GM19240 (cell line): ENCODE results near the gene FSTL5.
"Not testable (repeated sequence)": the region's sequence is repeated elsewhere in the genome, so short reads cannot be mapped to it uniquely, and the experiment has no call there.

Experiments
- DNase-seq: peaks from one replicate; pipeline ENCODE4 v3.0.0; 2011; ENCODE audit warnings: low spot score; ENCODE audit not compliant: insufficient read length

The FSTL5 gene

GRCh38 chr4:162163892-162164759, at the start of gene FSTL5:
Gene FSTL5, minus strand, starts transcription at chr4:162164000. Its CDS starts 52,604 bp downstream, at chr4:162111396.
- DNase-seq, result peak; percentile 1

- DNase-seq, result no peak
Measured at GRCh38 chr4:162209706-162210105, 45.9 kb upstream of the FSTL5 start.

- DNase-seq, result not testable (repeated sequence)
Measured at GRCh38 chr4:162203478-162203877, 39.7 kb upstream of the FSTL5 start.

GRCh38 chr4:162201673-162202072, 37.9 kb upstream of the FSTL5 start:
- DNase-seq, result no peak

GRCh38 chr4:162170509-162170908, 6.7 kb upstream of the FSTL5 start:
- DNase-seq, result no peak

GRCh38 chr4:162164906-162165510, 1.2 kb upstream of the FSTL5 start:
- DNase-seq, result no peak

- DNase-seq, result no peak
Measured at GRCh38 chr4:162162672-162163071, 1.1 kb downstream of the FSTL5 start.

- DNase-seq, result no peak
Measured at GRCh38 chr4:162157241-162157640, 6.6 kb downstream of the FSTL5 start.

GRCh38 chr4:162154862-162155540, 8.8 kb downstream of the FSTL5 start:
- no peak for DNase-seq

- no peak for DNase-seq
Measured at GRCh38 chr4:162151850-162152249, 11.9 kb downstream of the FSTL5 start.

- DNase-seq, result no peak
Measured at GRCh38 chr4:162151386-162151785, 12.4 kb downstream of the FSTL5 start.

GRCh38 chr4:162149644-162150043, 14.2 kb downstream of the FSTL5 start:
- no peak for DNase-seq

GRCh38 chr4:162140051-162140683, 23.6 kb downstream of the FSTL5 start:
- no peak for DNase-seq

- no peak for DNase-seq
Measured at GRCh38 chr4:162139412-162139811, 24.4 kb downstream of the FSTL5 start.

- DNase-seq, result no peak
Measured at GRCh38 chr4:162131256-162131655, 32.5 kb downstream of the FSTL5 start.

GRCh38 chr4:162126729-162127128, 37.1 kb downstream of the FSTL5 start:
- no peak for DNase-seq

- no peak for DNase-seq
Measured at GRCh38 chr4:162117051-162117450, 46.7 kb downstream of the FSTL5 start.

GRCh38 chr4:162116095-162116779, 47.6 kb downstream of the FSTL5 start:
- DNase-seq, result no peak

GRCh38 chr4:162115333-162115732, 48.5 kb downstream of the FSTL5 start:
- no peak for DNase-seq

GRCh38 chr4:162111078-162111477, 52.7 kb downstream of the FSTL5 start:
- DNase-seq, result no peak

GRCh38 chr4:162104459-162105124, 59.2 kb downstream of the FSTL5 start:
- no peak for DNase-seq
